GM06990 (cell line): ENCODE results near the gene FLT1.

ENCODE experiments used
- DNase-seq: peaks from one replicate; pipeline ENCODE4 v3.0.0-alpha.2; 2011; ENCODE audit not compliant: insufficient read length; ENCODE audit errors: extremely low read depth
- H3K27me3 ChIP-seq: replicated peaks from 2 replicates; pipeline ENCODE4 v1.6.0; 2011; ENCODE audit warnings: low read length; ENCODE audit not compliant: control insufficient read depth, insufficient read depth
- H3K36me3 ChIP-seq: 2 replicates; pipeline ENCODE4 v1.5.1; 2011; ENCODE audit warnings: low read length; ENCODE audit not compliant: control insufficient read depth, insufficient read depth
- H3K4me3 ChIP-seq: replicated peaks from 2 replicates; pipeline ENCODE4 v1.5.1; 2011; ENCODE audit warnings: low read depth, mild to moderate bottlenecking, control low read depth, low read length
- CTCF ChIP-seq: IDR thresholded peaks from 2 replicates; pipeline ENCODE4 v1.5.1; 2011; ENCODE audit warnings: low read length, control low read depth, mild to moderate bottlenecking, inconsistent platforms; ENCODE audit not compliant: insufficient read depth, poor library complexity, severe bottlenecking

Gene FLT1

GRCh38 chr13:28415994-28416421 is 78.9 kb downstream of the FLT1 start:
- TF ChIP-seq CTCF = peak; percentile 16
- H3K4me3 ChIP-seq = no peak overlapping the region
- H3K36me3 ChIP-seq = no peaks in the 10 kb centered on the region
- no peak for DNase-seq
- H3K27me3 ChIP-seq = no peaks in the 10 kb centered on the region

GRCh38 chr13:28413999-28414398 is 80.9 kb downstream of the FLT1 start:
- no peak overlapping the region for H3K4me3 ChIP-seq
- TF ChIP-seq CTCF = no peak
- H3K27me3 ChIP-seq = no peaks in the 10 kb centered on the region
- DNase-seq = no peak
- H3K36me3 ChIP-seq = no peaks in the 10 kb centered on the region

GRCh38 chr13:28412981-28413380 is 81.9 kb downstream of the FLT1 start:
- no peak for DNase-seq
- H3K4me3 ChIP-seq = no peak overlapping the region
- no peaks in the 10 kb centered on the region for H3K27me3 ChIP-seq
- no peaks in the 10 kb centered on the region for H3K36me3 ChIP-seq
- TF ChIP-seq CTCF = no peak

GRCh38 chr13:28411831-28412353 is 83.0 kb downstream of the FLT1 start:
- Histone ChIP-seq H3K4me3 (no peak overlapping the region), H3K27me3 (no peaks in the 10 kb centered on the region), H3K36me3 (no peaks in the 10 kb centered on the region)
- TF ChIP-seq CTCF = no peak
- no peak for DNase-seq

DNA sequence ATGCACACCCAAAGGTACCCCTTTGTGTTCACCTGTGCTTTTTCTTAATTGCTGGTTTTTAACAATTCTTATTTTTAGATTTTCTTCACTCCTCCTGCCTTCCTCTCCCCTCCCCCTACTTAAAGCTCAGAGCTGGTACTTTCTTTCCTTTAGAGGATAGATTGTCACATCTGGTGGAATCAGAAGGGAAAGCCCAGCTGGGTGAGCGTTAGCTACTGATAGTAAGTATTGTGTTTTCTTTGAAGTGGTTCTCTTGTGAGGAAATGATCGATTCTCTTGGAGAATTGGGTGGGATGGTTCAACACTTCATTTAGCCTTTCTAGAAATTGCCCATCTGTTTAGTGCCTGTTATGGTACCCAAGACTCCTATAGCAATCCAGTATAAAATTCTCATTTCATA is 84.8 kb downstream of the FLT1 start:
- no peak for TF ChIP-seq CTCF
- H3K4me3 ChIP-seq = no peak overlapping the region
- H3K36me3 ChIP-seq = no peaks in the 10 kb centered on the region
- DNase-seq = no peak
- no peaks in the 10 kb centered on the region for H3K27me3 ChIP-seq

DNA sequence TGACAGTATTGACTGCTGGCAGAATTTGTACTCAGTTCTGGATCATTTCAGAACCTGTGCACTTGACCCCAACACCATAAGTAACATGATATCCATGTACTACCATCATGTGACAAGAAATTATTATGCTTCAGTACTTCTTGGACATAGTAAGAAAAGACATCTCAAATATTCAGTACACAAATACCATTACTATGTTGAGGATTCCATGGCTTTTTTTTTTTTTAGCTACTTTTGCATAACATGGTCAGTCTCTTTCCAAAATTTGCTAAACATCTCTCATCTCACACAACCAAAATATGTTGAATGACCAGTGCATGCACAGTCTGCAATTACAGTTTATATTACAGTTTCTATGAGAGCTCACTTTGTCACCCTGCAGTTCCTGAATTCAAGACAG is 85.3 kb downstream of the FLT1 start:
- no peak for DNase-seq
- H3K27me3 ChIP-seq = no peaks in the 10 kb centered on the region
- no peak for TF ChIP-seq CTCF
- no peak overlapping the region for H3K4me3 ChIP-seq
- no peaks in the 10 kb centered on the region for H3K36me3 ChIP-seq
